PC-9 (cell line): ENCODE results near the gene NKX2-3. TPM values are rescaled to one million over a fixed set of nuclear protein-coding genes. Genes with fewer than 3 reads are reported as not detected.

ENCODE experiments used
- BruUV-seq: library from RNA; stranded (reverse); fragments of 400-500 nt; replicated peaks from 2 replicates; lab custom pipeline; 2021; lab: Mats Ljungman, UMichigan
- CTCF ChIA-PET: fragments of 300-600 bp; sonication (Branson Sonifier 250); formaldehyde crosslinking; loops from one replicate; lab custom pipeline; 2022; ENCODE audit warnings: antibody characterized with exemption; lab: Charles Lee
- POLR2A ChIA-PET: fragments of 300-600 bp; sonication (Branson Sonifier 250); formaldehyde crosslinking; loops from one replicate; lab custom pipeline; 2022; ENCODE audit warnings: antibody characterized with exemption; ENCODE audit not compliant: unreplicated experiment; lab: Charles Lee
- DNase-seq, 2 experiments: peaks; one replicate each; pipeline versions ENCODE4 v3.0.0 to v3.0.0-alpha.2; 2015 to 2022; ENCODE audit warnings: mixed read lengths in 1 of 2
- H2AFZ ChIP-seq: fragments of 200-600 bp; sonication (generic); 2 replicates; pipeline ENCODE4 v1.8.1; 2017; ENCODE audit warnings: antibody characterized with exemption
- H3F3A ChIP-seq: fragments of 200-600 bp; sonication (generic); 2 replicates; pipeline ENCODE4 v1.8.1; 2017; ENCODE audit warnings: antibody characterized with exemption, mild to moderate bottlenecking, low read depth; ENCODE audit not compliant: insufficient read depth
- H3K27ac ChIP-seq: fragments of 200-600 bp; sonication (generic); 2 replicates; pipeline ENCODE4 v1.6.1; 2016; ENCODE audit warnings: mixed run types
- H3K27me3 ChIP-seq: fragments of 200-600 bp; sonication (generic); 2 replicates; pipeline ENCODE4 v1.6.1; 2016; ENCODE audit warnings: low read depth, mixed run types; ENCODE audit not compliant: insufficient read depth
- H3K36me3 ChIP-seq: fragments of 200-600 bp; sonication (generic); 2 replicates; pipeline ENCODE4 v1.6.1; 2016; ENCODE audit warnings: low read depth, mixed run types
- H3K4me1 ChIP-seq: fragments of 200-600 bp; sonication (generic); replicated peaks from 2 replicates; pipeline ENCODE4 v1.6.1; 2016; ENCODE audit warnings: mixed run types; ENCODE audit not compliant: insufficient read depth
- H3K4me2 ChIP-seq: fragments of 200-600 bp; sonication (generic); 2 replicates; pipeline ENCODE4 v1.6.1; 2017; ENCODE audit warnings: mixed run types
- H3K4me3 ChIP-seq: fragments of 200-600 bp; sonication (generic); 2 replicates; pipeline ENCODE4 v1.6.1; 2016; ENCODE audit warnings: mixed run types
- H3K79me2 ChIP-seq: fragments of 200-600 bp; sonication (generic); 2 replicates; pipeline ENCODE4 v1.6.1; 2017; ENCODE audit warnings: low read depth, mixed run types
- H3K9me2 ChIP-seq: fragments of 200-600 bp; sonication (generic); 2 replicates; pipeline ENCODE4 v1.8.1; 2017; ENCODE audit warnings: mild to moderate bottlenecking; ENCODE audit not compliant: insufficient read depth
- H3K9me3 ChIP-seq: fragments of 200-600 bp; sonication (generic); 2 replicates; pipeline ENCODE4 v1.8.1; 2016; ENCODE audit warnings: low read depth; ENCODE audit not compliant: insufficient read depth
- H4K20me1 ChIP-seq: fragments of 200-600 bp; sonication (generic); 2 replicates; pipeline ENCODE4 v1.8.1; 2017; ENCODE audit not compliant: insufficient read depth
- CTCF ChIP-seq: fragments of 200-600 bp; sonication (generic); conservative IDR thresholded peaks from 2 replicates; pipeline ENCODE4 v1.6.1; 2017; ENCODE audit warnings: mixed run types, antibody characterized with exemption, mild to moderate bottlenecking, moderate library complexity
- EZH2 ChIP-seq: fragments of 200-600 bp; sonication (generic); IDR thresholded peaks from 2 replicates; pipeline ENCODE4 v1.8.0; 2017; ENCODE audit warnings: antibody characterized with exemption, low read depth
- intact Hi-C: fragments of 100-400 bp; cut with micrococcal nuclease; formaldehyde crosslinking; loops from one replicate; pipeline ENCODE4 v1.10.0; 2022; ENCODE audit not compliant: unreplicated experiment
- total RNA-seq: library from RNA; stranded (reverse); gene quantifications from 2 replicates; pipeline ENCODE4 v1.2.3, GENCODE V29; 2021

NKX2-3 gene
- total RNA-seq, 1 experiment from 2014 or later: not detected

DNA sequence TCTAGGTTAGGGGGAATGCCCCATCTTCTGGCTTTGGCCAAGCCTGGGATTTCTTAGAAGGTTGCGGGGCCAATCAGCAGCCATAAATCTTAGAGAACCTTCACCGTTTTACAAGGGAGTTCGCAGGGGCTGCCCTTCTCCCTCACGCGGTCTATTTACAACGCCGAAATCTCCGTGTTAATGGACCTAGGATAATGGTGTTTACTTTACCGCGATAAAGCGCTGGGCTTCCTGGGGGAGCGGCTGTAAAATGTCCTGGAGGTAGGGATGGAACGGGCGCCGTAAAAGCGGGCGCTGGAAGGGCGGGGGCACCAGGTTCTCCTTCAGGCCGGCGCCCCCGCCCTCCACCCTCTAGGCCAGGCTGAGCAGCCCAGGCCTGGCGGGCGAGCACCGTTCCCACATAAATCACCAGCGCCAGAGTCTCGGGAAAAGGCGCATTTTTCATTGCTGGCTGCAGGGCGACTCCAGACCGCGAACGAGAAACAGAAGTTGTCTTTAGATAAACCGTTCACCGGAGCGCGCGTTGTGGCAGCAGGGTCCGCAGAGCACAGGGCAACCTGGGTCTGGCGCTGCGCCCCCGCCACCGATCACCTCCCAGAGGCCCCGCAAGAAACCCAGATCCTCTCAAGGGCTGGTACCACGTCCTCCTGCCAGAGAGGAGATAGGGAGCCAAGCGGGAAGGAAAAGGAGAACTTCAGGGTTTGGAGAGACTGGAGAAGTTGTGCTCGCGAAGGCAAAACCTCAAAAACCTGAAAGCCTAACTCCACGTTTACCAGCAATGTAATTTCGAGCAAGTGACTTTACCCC is 12.5 kb upstream of the NKX2-3 start:
- Histone ChIP-seq H3K27me3 (peaks cover 8% of the 10 kb centered on the region; the same call in 1 of the 2 replicates), H3F3A (no peaks in the 10 kb centered on the region), H4K20me1 (no peaks in the 10 kb centered on the region), H3K4me1 (no peaks in the 10 kb centered on the region), H3K9me3 (no peaks in the 10 kb centered on the region), H2AFZ (no peak overlapping the region), H3K4me2 (no peak overlapping the region), H3K9me2 (no peaks in the 10 kb centered on the region), H3K36me3 (no peaks in the 10 kb centered on the region), H3K27ac (no peak overlapping the region), H3K79me2 (no peaks in the 10 kb centered on the region), H3K4me3 (no peak overlapping the region)
- no peak for TF ChIP-seq EZH2
- no peak for TF ChIP-seq CTCF
- ChIA-PET CTCF (no interaction called here), POLR2A (no interaction called here)
- BruUV-seq: no TSS peak
- intact Hi-C loops: no loop called here
- no peak for DNase-seq

DNA sequence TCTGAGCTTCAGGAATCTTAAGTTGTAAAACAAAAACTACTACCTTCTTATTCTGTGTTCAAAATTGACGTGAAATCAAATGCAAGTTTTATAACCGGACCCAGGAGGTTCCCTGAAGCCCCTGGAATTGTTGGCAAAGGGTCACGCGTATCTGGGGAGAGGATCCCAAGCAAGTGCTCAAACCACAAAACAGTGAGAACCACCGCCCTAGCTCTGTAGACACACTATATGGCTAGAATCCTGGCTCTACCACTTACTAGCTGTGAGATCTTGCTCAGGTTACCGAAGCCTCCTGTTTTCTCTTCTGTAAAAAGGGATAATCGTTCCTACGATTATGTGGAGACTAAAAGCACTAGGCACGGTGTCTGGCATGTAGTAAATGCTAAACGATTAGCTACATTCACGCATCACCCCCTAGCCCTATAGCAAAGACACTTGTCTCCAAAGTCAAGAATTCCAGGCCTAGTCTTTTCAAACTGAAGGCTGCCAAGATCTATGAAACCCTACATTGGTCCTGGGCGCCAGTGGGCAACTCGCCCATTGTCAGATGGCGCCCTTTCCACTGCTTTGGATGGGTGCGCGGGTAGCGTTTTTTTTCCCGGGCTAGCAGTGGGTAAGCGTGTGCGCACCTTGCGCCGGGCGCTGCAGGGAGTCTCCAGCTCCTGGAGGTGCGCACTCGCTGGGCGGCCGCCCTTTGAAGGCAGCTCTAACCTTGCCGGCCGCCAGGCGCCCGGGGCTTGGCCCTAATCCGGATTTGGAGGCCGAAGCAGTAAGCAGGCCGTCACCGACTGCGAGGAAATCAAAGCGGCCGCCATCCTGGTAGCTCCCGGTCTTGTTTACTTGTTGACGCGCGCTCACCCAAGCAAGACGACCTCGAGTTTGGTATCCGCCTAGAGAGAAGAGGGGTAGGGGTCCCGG is 11.6 kb upstream of the NKX2-3 start:
- no peak overlapping the region for H3K27ac ChIP-seq
- H3K4me3 ChIP-seq: no peak overlapping the region
- CTCF ChIA-PET: no interaction called here
- no peak overlapping the region for H3K4me2 ChIP-seq
- H3K9me2 ChIP-seq: no peaks in the 10 kb centered on the region
- no peaks in the 10 kb centered on the region for H4K20me1 ChIP-seq
- no peak overlapping the region for H2AFZ ChIP-seq
- H3K27me3 ChIP-seq: peaks cover 7% of the 10 kb centered on the region; the same call in 1 of the 2 replicates
- BruUV-seq: no TSS peak
- H3K4me1 ChIP-seq: no peaks in the 10 kb centered on the region
- intact Hi-C loops: no loop called here
- DNase-seq: no peak
- no peaks in the 10 kb centered on the region for H3K79me2 ChIP-seq
- H3K36me3 ChIP-seq: no peaks in the 10 kb centered on the region
- no peaks in the 10 kb centered on the region for H3F3A ChIP-seq
- H3K9me3 ChIP-seq: no peaks in the 10 kb centered on the region
- POLR2A ChIA-PET: no interaction called here
- TF ChIP-seq CTCF (no peak), EZH2 (no peak)

DNA sequence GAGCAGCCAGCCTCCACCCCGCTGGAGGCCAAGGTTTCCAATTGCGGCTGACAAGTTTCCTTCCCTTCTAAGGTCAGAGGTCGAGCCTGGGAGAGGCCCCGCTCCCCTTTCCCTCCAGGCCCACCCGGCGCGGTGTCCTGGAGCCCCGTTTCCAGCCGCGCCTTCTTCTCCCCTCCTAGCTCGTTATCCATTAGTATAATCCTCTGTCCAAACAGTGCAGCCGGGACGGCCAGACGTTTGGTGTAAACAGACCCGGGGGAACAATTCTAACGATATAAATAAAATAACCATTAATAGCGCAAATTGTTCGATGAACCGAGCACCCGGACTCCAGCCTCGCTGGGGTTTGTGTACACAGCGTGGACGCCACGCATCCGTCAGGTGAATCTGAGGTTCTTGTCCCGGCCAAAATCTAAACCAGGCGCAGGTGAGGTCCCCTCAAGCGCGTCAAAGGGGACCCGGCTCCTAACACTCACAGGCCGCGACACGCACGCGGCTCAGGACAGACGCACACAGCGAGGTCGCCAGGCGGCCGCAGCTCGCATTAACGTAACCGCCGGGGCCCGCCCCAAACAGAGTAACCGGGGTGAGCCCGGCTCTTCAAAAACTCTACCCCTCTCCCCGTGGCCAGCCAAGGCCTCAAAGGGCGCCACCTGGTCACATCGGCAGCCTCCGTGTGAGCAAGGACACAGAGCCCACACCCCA is 10.8 kb upstream of the NKX2-3 start:
- no TSS peak for BruUV-seq
- H3F3A ChIP-seq: no peaks in the 10 kb centered on the region
- H3K9me2 ChIP-seq: no peaks in the 10 kb centered on the region
- no peaks in the 10 kb centered on the region for H4K20me1 ChIP-seq
- no peaks in the 10 kb centered on the region for H3K36me3 ChIP-seq
- H3K9me3 ChIP-seq: no peaks in the 10 kb centered on the region
- ChIA-PET CTCF (interaction anchor here (0.5 kb wide), 1 partner anchor 140 kb away, joined by 4 read pairs; no protein-coding TSS in a partner anchor), POLR2A (no interaction called here)
- H3K27me3 ChIP-seq: 0 out of 2 replicates have a peak, but pooled peaks cover 3% of the 10 kb centered on the region
- no peak overlapping the region for H3K27ac ChIP-seq
- no peaks in the 10 kb centered on the region for H3K79me2 ChIP-seq
- H3K4me2 ChIP-seq: no peak overlapping the region
- no peaks in the 10 kb centered on the region for H3K4me1 ChIP-seq
- H2AFZ ChIP-seq: no peak overlapping the region
- intact Hi-C loops: no loop called here
- no peak for DNase-seq
- TF ChIP-seq EZH2 (no peak), CTCF (no peak)
- H3K4me3 ChIP-seq: no peak overlapping the region
